SK-N-SH treated with all-trans-retinoic acid at 6 μM for 48 hours (cell line): ENCODE results near the gene SLC6A18.
"Not testable (repeated sequence)": the region's sequence is repeated elsewhere in the genome, so short reads cannot be mapped to it uniquely, and the experiment has no call there.

ENCODE experiments used
- ATAC-seq: fragments of 200-7000 bp; cut with Tn5 transposase; 3 replicates; pipeline ENCODE4 v1.9.1; 2020; ENCODE audit warnings: mild to moderate bottlenecking, moderate library complexity
- ARNTL ChIP-seq: fragments of 450-650 bp; formaldehyde crosslinking; IDR thresholded peaks from 2 replicates; pipeline ENCODE4 v1.5.0; 2020; ENCODE audit warnings: low read depth, mild to moderate bottlenecking, moderate library complexity, borderline replicate concordance
- BACH2 ChIP-seq: fragments of 250-450 bp; sonication (Bioruptor Pico); IDR thresholded peaks from 2 replicates; pipeline ENCODE4 v1.9.0; 2021; ENCODE audit warnings: mild to moderate bottlenecking, borderline replicate concordance
- CREB5 ChIP-seq: fragments of 250-450 bp; sonication (Bioruptor Pico); IDR thresholded peaks from 2 replicates; pipeline ENCODE4 v1.5.1; 2020; ENCODE audit warnings: low read depth, mild to moderate bottlenecking, moderate library complexity
- ESRRG ChIP-seq: fragments of 250-450 bp; sonication (Bioruptor Pico); IDR thresholded peaks from 2 replicates; pipeline ENCODE4 v1.6.1; 2021; ENCODE audit warnings: mild to moderate bottlenecking
- ISL1 ChIP-seq: fragments of 250-450 bp; sonication (Bioruptor Pico); IDR thresholded peaks from 2 replicates; pipeline ENCODE4 v2.1.2; 2022; ENCODE audit warnings: mild to moderate bottlenecking, moderate library complexity
- PATZ1 ChIP-seq: fragments of 250-450 bp; sonication (Bioruptor Pico); IDR thresholded peaks from 2 replicates; pipeline ENCODE4 v1.8.0; 2020; ENCODE audit warnings: mild to moderate bottlenecking, moderate library complexity, borderline replicate concordance
- PPARA ChIP-seq: fragments of 250-450 bp; sonication (Bioruptor Pico); IDR thresholded peaks from 2 replicates; pipeline ENCODE4 v1.5.0; 2020; ENCODE audit warnings: mild to moderate bottlenecking, borderline replicate concordance
- RARB ChIP-seq: fragments of 250-450 bp; sonication (Bioruptor Pico); IDR thresholded peaks from 2 replicates; pipeline ENCODE4 v1.8.0; 2021; ENCODE audit warnings: mild to moderate bottlenecking, moderate library complexity
- SNAI2 ChIP-seq: fragments of 250-450 bp; sonication (Bioruptor Pico); IDR thresholded peaks from 2 replicates; pipeline ENCODE4 v1.5.0; 2020; ENCODE audit warnings: mild to moderate bottlenecking, moderate library complexity
- TCF4 ChIP-seq: fragments of 250-450 bp; sonication (Bioruptor Pico); IDR thresholded peaks from 2 replicates; pipeline ENCODE4 v1.8.0; 2021; ENCODE audit warnings: mild to moderate bottlenecking, moderate library complexity, borderline replicate concordance
- TOX ChIP-seq: fragments of 250-450 bp; sonication (Bioruptor Pico); IDR thresholded peaks from 2 replicates; pipeline ENCODE4 v1.8.0; 2021; ENCODE audit warnings: mild to moderate bottlenecking, moderate library complexity, borderline replicate concordance
- TSHZ2 ChIP-seq: fragments of 250-450 bp; sonication (Bioruptor Pico); IDR thresholded peaks from 2 replicates; pipeline ENCODE4 v1.5.0; 2020; ENCODE audit warnings: mild to moderate bottlenecking, moderate library complexity
- ZC3H10 ChIP-seq: fragments of 250-450 bp; sonication (Bioruptor Pico); IDR thresholded peaks from 2 replicates; pipeline ENCODE4 v1.5.1; 2021; ENCODE audit warnings: mild to moderate bottlenecking, moderate library complexity
- ZFP3 ChIP-seq: fragments of 250-450 bp; sonication (Bioruptor Pico); IDR thresholded peaks from 2 replicates; pipeline ENCODE4 v1.5.0; 2020; ENCODE audit warnings: mild to moderate bottlenecking, moderate library complexity
- ZFP30 ChIP-seq: fragments of 450-650 bp; formaldehyde crosslinking; IDR thresholded peaks from 2 replicates; pipeline ENCODE4 v1.5.0; 2022; ENCODE audit warnings: mild to moderate bottlenecking, moderate library complexity
- ZNF565 ChIP-seq: fragments of 450-650 bp; formaldehyde crosslinking; conservative IDR thresholded peaks from 2 replicates; pipeline ENCODE4 v1.5.0; 2020; ENCODE audit warnings: low read depth, mild to moderate bottlenecking, moderate library complexity
- ZNF8 ChIP-seq: fragments of 450-650 bp; formaldehyde crosslinking; IDR thresholded peaks from 2 replicates; pipeline ENCODE4 v1.5.0; 2020; ENCODE audit warnings: mild to moderate bottlenecking, moderate library complexity

Gene SLC6A18

GRCh38 chr5:1228120-1228519 lies 2.9 kb downstream of the SLC6A18 start (continued):
- TF ChIP-seq PATZ1 (CRISPR knock-in tag) (no peak), SNAI2 (no peak), ZNF565 (CRISPR knock-in tag) (no peak)

GRCh38 chr5:1229023-1229422 lies 3.8 kb downstream of the SLC6A18 start:
- not testable (repeated sequence) for ATAC-seq

GRCh38 chr5:1229822-1230221 lies 4.6 kb downstream of the SLC6A18 start:
- TF ChIP-seq ESRRG (CRISPR knock-in tag) (no peak), ZNF8 (CRISPR knock-in tag) (no peak), TOX (no peak), ARNTL (no peak), RARB (CRISPR knock-in tag) (no peak), ZFP3 (CRISPR knock-in tag) (no peak), TCF4 (CRISPR knock-in tag) (no peak)

GRCh38 chr5:1230551-1230950 lies 5.4 kb downstream of the SLC6A18 start:
- no peak for TF ChIP-seq PPARA (CRISPR knock-in tag)
- TF ChIP-seq RARB (CRISPR knock-in tag), result no peak
- no peak for TF ChIP-seq ZNF565 (CRISPR knock-in tag)
- no peak for TF ChIP-seq ZFP30 (CRISPR knock-in tag)
- no peak for TF ChIP-seq TSHZ2 (CRISPR knock-in tag)
- TF ChIP-seq ESRRG (CRISPR knock-in tag), result no peak
- no peak for TF ChIP-seq SNAI2
- TF ChIP-seq TCF4 (CRISPR knock-in tag), result no peak
- TF ChIP-seq ISL1 (CRISPR knock-in tag), result no peak
- TF ChIP-seq BACH2 (CRISPR knock-in tag), result no peak
- TF ChIP-seq ARNTL, result no peak

More at GRCh38 chr5:1229822-1230221, 4.6 kb downstream of the SLC6A18 start:
- ATAC-seq, result no peak

GRCh38 chr5:1231354-1231905 lies 6.2 kb downstream of the SLC6A18 start:
- no peak for ATAC-seq
- TF ChIP-seq ISL1 (CRISPR knock-in tag), result no peak
- TF ChIP-seq ZFP3 (CRISPR knock-in tag), result no peak
- no peak for TF ChIP-seq BACH2 (CRISPR knock-in tag)
- no peak for TF ChIP-seq ZFP30 (CRISPR knock-in tag)
- no peak for TF ChIP-seq RARB (CRISPR knock-in tag)
- no peak for TF ChIP-seq ZC3H10 (CRISPR knock-in tag)
- TF ChIP-seq ZNF565 (CRISPR knock-in tag), result no peak
- TF ChIP-seq ZNF8 (CRISPR knock-in tag), result no peak
- no peak for TF ChIP-seq CREB5 (CRISPR knock-in tag)
- TF ChIP-seq TOX, result no peak
- TF ChIP-seq TCF4 (CRISPR knock-in tag), result no peak
- TF ChIP-seq TSHZ2 (CRISPR knock-in tag), result no peak

More at GRCh38 chr5:1230551-1230950, 5.4 kb downstream of the SLC6A18 start:
- ATAC-seq, result no peak
